Activated naive CD8-positive, alpha-beta T cell treated with anti-CD3 and anti-CD28 coated beads, Interleukin-2, amount 10 ng/mL, durations not matched to agents 7 days and 5 days (primary cell): ENCODE results near the gene C2CD3. TPM values are rescaled to one million over a fixed set of nuclear protein-coding genes. Genes with fewer than 3 reads are reported as not detected.
"Not testable (repeated sequence)": the region's sequence is repeated elsewhere in the genome, so short reads cannot be mapped to it uniquely, and the experiment has no call there.

Experiments used
- ATAC-seq: fragments of 150-1000 bp; cut with Tn5 transposase; one replicate; pipeline ENCODE4 v1.10.0; 2021; ENCODE audit warnings: low read depth, moderate library complexity
- POLR2A ChIA-PET: fragments of 350-600 bp; sonication (Branson Sonifier 250); formaldehyde crosslinking; loops from one replicate; lab custom pipeline; 2021; ENCODE audit warnings: antibody characterized with exemption; lab: Charles Lee
- DNase-seq: peaks from one replicate; pipeline ENCODE4 v3.0.0; 2021
- H3K27ac Mint-ChIP-seq: one replicate; pipeline ENCODE4 v1.8.0; 2022; ENCODE audit warnings: mild to moderate bottlenecking, mixed read lengths
- H3K27me3 Mint-ChIP-seq: one replicate; pipeline ENCODE4 v1.8.0; 2022; ENCODE audit warnings: mild to moderate bottlenecking, moderate library complexity, mixed read lengths
- H3K36me3 Mint-ChIP-seq: one replicate; pipeline ENCODE4 v1.8.0; 2021; ENCODE audit warnings: mild to moderate bottlenecking, mixed read lengths
- H3K4me1 Mint-ChIP-seq: one replicate; pipeline ENCODE4 v1.8.0; 2021; ENCODE audit warnings: mixed read lengths
- H3K4me3 Mint-ChIP-seq: one replicate; pipeline ENCODE4 v1.8.0; 2022; ENCODE audit warnings: mild to moderate bottlenecking, moderate library complexity, mixed read lengths
- H3K9me3 Mint-ChIP-seq: one replicate; pipeline ENCODE4 v1.8.0; 2021; ENCODE audit warnings: mixed read lengths
- total RNA-seq, 2 experiments: library from RNA; stranded (reverse); gene quantifications; one replicate each; pipeline ENCODE4 v1.2.3, GENCODE V29; 2021

C2CD3 gene
- total RNA-seq, 2 experiments from 2014 or later: 36.2 to 37.6 TPM

- H3K4me1 Mint-ChIP-seq: peaks cover 2% of the 10 kb centered on the region
- no peak overlapping the region for H3K4me3 Mint-ChIP-seq
- ATAC-seq (no peak), DNase-seq (no peak)
- H3K9me3 Mint-ChIP-seq: no peaks in the 10 kb centered on the region
- POLR2A ChIA-PET: no interaction called here
- H3K36me3 Mint-ChIP-seq: peaks cover 14% of the 10 kb centered on the region
- no peaks in the 10 kb centered on the region for H3K27me3 Mint-ChIP-seq
- no peak overlapping the region for H3K27ac Mint-ChIP-seq
These were observed 80.1 kb downstream of the C2CD3 start for GRCh38 chr11:74090701-74091100.

- H3K27me3 Mint-ChIP-seq: no peaks in the 10 kb centered on the region
- peaks cover 1% of the 10 kb centered on the region for H3K9me3 Mint-ChIP-seq
- H3K4me1 Mint-ChIP-seq: peaks cover 2% of the 10 kb centered on the region
- no peak overlapping the region for H3K27ac Mint-ChIP-seq
- no peak overlapping the region for H3K4me3 Mint-ChIP-seq
- POLR2A ChIA-PET: interaction anchor here (1.4 kb wide), 1 partner anchor 106 kb away, joined by 3 read pairs; no protein-coding TSS in a partner anchor
- no peak for ATAC-seq
- no peak for DNase-seq
- H3K36me3 Mint-ChIP-seq: peaks cover 39% of the 10 kb centered on the region
These were observed 84.4 kb downstream of the C2CD3 start for GRCh38 chr11:74086242-74086884.

GRCh38 chr11:74085542-74085892 is 85.3 kb downstream of the C2CD3 start:
- ATAC-seq: no peak
- Mint-ChIP-seq H3K36me3 (peaks cover 41% of the 10 kb centered on the region), H3K4me1 (peaks cover 2% of the 10 kb centered on the region), H3K27ac (no peak overlapping the region), H3K4me3 (no peak overlapping the region), H3K27me3 (no peaks in the 10 kb centered on the region), H3K9me3 (peaks cover 1% of the 10 kb centered on the region)
- POLR2A ChIA-PET: interaction anchor here (1.4 kb wide), 1 partner anchor 106 kb away, joined by 3 read pairs; no protein-coding TSS in a partner anchor
- no peak for DNase-seq

- Mint-ChIP-seq H3K4me1 (peaks cover 2% of the 10 kb centered on the region), H3K9me3 (peaks cover 1% of the 10 kb centered on the region), H3K27me3 (no peaks in the 10 kb centered on the region), H3K27ac (no peak overlapping the region), H3K36me3 (peaks cover 41% of the 10 kb centered on the region), H3K4me3 (no peak overlapping the region)
- POLR2A ChIA-PET: no interaction called here
- DNase-seq (no peak), ATAC-seq (no peak)
These were observed 85.8 kb downstream of the C2CD3 start for GRCh38 chr11:74084796-74085541.

GRCh38 chr11:74083927-74084326 is 86.9 kb downstream of the C2CD3 start:
- H3K27ac Mint-ChIP-seq, H3K4me1 Mint-ChIP-seq, DNase-seq, H3K9me3 Mint-ChIP-seq, H3K4me3 Mint-ChIP-seq, H3K27me3 Mint-ChIP-seq, ATAC-seq: not testable (repeated sequence)
- POLR2A ChIA-PET: interaction anchor here (0.7 kb wide), 1 partner anchor 104 kb away, joined by 3 read pairs; no protein-coding TSS in a partner anchor
- peaks cover 41% of the 10 kb centered on the region for H3K36me3 Mint-ChIP-seq

GRCh38 chr11:74081428-74081827 is 89.4 kb downstream of the C2CD3 start:
- POLR2A ChIA-PET: no interaction called here
- peaks cover 2% of the 10 kb centered on the region for H3K4me1 Mint-ChIP-seq
- no peak for DNase-seq
- ATAC-seq: no peak
- H3K4me3 Mint-ChIP-seq: no peak overlapping the region
- H3K27ac Mint-ChIP-seq: no peak overlapping the region
- H3K36me3 Mint-ChIP-seq: peaks cover 44% of the 10 kb centered on the region
- peaks cover 1% of the 10 kb centered on the region for H3K9me3 Mint-ChIP-seq
- H3K27me3 Mint-ChIP-seq: no peaks in the 10 kb centered on the region

GRCh38 chr11:74077193-74077592 is 93.6 kb downstream of the C2CD3 start:
- POLR2A ChIA-PET: no interaction called here

GRCh38 chr11:74072721-74073120 is 98.1 kb downstream of the C2CD3 start:
- Mint-ChIP-seq H3K27ac (peak overlapping the region; percentile 25), H3K4me3 (no peak overlapping the region), H3K9me3 (no peaks in the 10 kb centered on the region), H3K27me3 (no peaks in the 10 kb centered on the region), H3K4me1 (peaks cover 2% of the 10 kb centered on the region), H3K36me3 (peaks cover 30% of the 10 kb centered on the region)
- no peak for DNase-seq
- no peak for ATAC-seq
- POLR2A ChIA-PET: interaction anchor here (1.7 kb wide), 1 partner anchor 77 kb away, joined by 5 read pairs; no protein-coding TSS in a partner anchor

More at GRCh38 chr11:74077193-74077592, 93.6 kb downstream of the C2CD3 start:
- DNase-seq: no peak
- no peaks in the 10 kb centered on the region for H3K9me3 Mint-ChIP-seq
- H3K4me1 Mint-ChIP-seq: peaks cover 2% of the 10 kb centered on the region
- peaks cover 33% of the 10 kb centered on the region for H3K36me3 Mint-ChIP-seq
- no peaks in the 10 kb centered on the region for H3K27me3 Mint-ChIP-seq
- H3K4me3 Mint-ChIP-seq: no peak overlapping the region
- ATAC-seq: no peak
- no peak overlapping the region for H3K27ac Mint-ChIP-seq

GRCh38 chr11:74072286-74072685 is 98.5 kb downstream of the C2CD3 start:
- Mint-ChIP-seq H3K9me3 (no peaks in the 10 kb centered on the region), H3K4me3 (no peak overlapping the region), H3K27ac (no peak overlapping the region), H3K4me1 (peaks cover 2% of the 10 kb centered on the region), H3K36me3 (peaks cover 30% of the 10 kb centered on the region), H3K27me3 (no peaks in the 10 kb centered on the region)
- ATAC-seq: no peak
- DNase-seq: no peak
- POLR2A ChIA-PET: no interaction called here

GRCh38 chr11:74070723-74071492 is 99.9 kb downstream of the C2CD3 start:
- H3K27ac Mint-ChIP-seq: no peak overlapping the region

GRCh38 chr11:74069146-74070046 is 101.4 kb downstream of the C2CD3 start:
- ATAC-seq: no peak
- Mint-ChIP-seq H3K27me3 (no peaks in the 10 kb centered on the region), H3K27ac (no peak overlapping the region)

More at GRCh38 chr11:74070723-74071492, 99.9 kb downstream of the C2CD3 start:
- Mint-ChIP-seq H3K4me3 (no peak overlapping the region), H3K9me3 (no peaks in the 10 kb centered on the region), H3K4me1 (peaks cover 2% of the 10 kb centered on the region), H3K27me3 (no peaks in the 10 kb centered on the region), H3K36me3 (peaks cover 34% of the 10 kb centered on the region)
- POLR2A ChIA-PET: no interaction called here
- no peak for ATAC-seq
- no peak for DNase-seq

GRCh38 chr11:74066663-74067062 is 104.1 kb downstream of the C2CD3 start:
- peaks cover 42% of the 10 kb centered on the region for H3K36me3 Mint-ChIP-seq
- H3K27ac Mint-ChIP-seq, POLR2A ChIA-PET, H3K9me3 Mint-ChIP-seq, ATAC-seq, H3K4me3 Mint-ChIP-seq, H3K4me1 Mint-ChIP-seq, DNase-seq, H3K27me3 Mint-ChIP-seq: not testable (repeated sequence)

More at GRCh38 chr11:74069146-74070046, 101.4 kb downstream of the C2CD3 start:
- POLR2A ChIA-PET: no interaction called here
- Mint-ChIP-seq H3K36me3 (peaks cover 40% of the 10 kb centered on the region), H3K9me3 (no peaks in the 10 kb centered on the region), H3K4me1 (peaks cover 2% of the 10 kb centered on the region), H3K4me3 (no peak overlapping the region)
- no peak for DNase-seq
